ENCODE data around the gene NRL.

NRL gene

DNA sequence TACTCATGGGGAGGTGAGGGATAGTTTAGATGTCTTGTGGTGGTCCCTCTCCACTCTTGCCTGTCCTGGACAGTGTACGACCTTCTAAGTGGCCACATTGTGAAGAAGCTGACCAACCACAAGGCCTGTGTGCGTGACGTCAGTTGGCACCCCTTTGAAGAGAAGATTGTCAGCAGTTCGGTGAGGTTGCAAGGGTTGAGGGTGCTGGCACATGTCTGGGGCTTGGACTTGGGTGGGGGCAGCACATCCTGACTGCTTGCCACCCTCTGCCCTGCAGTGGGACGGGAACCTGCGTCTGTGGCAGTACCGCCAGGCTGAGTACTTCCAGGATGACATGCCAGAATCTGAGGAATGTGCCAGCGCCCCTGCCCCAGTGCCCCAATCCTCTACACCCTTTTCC lies 8.1 kb upstream of the NRL start:
- no peak overlapping the region for H3K27ac ChIP-seq
- TF ChIP-seq ZFX (IDR thresholded peaks at IDR 0.05), result no peak
- TF ChIP-seq, protein P1, sequence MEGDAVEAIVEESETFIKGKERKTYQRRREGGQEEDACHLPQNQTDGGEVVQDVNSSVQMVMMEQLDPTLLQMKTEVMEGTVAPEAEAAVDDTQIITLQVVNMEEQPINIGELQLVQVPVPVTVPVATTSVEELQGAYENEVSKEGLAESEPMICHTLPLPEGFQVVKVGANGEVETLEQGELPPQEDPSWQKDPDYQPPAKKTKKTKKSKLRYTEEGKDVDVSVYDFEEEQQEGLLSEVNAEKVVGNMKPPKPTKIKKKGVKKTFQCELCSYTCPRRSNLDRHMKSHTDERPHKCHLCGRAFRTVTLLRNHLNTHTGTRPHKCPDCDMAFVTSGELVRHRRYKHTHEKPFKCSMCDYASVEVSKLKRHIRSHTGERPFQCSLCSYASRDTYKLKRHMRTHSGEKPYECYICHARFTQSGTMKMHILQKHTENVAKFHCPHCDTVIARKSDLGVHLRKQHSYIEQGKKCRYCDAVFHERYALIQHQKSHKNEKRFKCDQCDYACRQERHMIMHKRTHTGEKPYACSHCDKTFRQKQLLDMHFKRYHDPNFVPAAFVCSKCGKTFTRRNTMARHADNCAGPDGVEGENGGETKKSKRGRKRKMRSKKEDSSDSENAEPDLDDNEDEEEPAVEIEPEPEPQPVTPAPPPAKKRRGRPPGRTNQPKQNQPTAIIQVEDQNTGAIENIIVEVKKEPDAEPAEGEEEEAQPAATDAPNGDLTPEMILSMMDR (conservative IDR thresholded peaks at IDR 0.05), result no peak

DNA sequence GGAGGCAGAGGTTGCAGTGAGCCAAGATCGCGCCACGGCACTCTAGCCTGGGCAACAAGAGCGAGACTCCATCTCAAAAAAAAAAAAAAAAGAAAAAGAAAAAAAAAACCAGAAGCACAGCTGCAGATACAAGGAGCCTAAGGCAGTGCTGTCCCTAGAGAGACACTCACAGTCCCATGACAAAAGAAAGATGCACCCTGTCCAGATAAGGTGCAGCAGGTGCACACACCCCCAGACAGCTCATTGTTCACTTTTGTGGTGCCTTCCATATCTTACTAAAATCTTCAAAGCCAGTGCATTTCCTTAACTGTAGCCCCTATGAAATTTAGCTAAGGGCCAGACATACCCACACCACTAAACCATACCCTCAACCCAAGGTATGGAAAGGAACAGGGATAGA lies 7.7 kb upstream of the NRL start:
- no peak overlapping the region for H3K27ac ChIP-seq
- TF ChIP-seq ZFX (IDR thresholded peaks at IDR 0.05), result no peak
- TF ChIP-seq, protein P1 (conservative IDR thresholded peaks at IDR 0.05), result no peak

DNA sequence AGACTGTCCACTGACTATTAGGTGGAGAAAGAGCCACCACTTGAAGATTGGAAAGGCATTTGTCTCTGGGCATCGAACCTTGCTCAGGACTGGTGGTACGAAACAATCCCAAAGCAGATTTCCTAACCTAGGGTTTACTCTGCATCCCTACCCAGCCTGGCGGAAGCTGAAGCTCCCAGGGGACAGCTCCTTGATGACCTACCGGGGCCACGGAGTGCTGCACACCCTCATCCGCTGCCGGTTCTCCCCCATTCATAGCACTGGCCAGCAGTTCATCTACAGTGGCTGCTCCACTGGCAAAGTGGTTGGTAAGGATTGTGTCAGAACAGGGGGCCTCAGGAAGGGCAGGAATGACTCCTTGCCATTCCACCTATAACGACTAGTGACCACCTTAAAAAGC lies 6.5 kb upstream of the NRL start:
- no peak overlapping the region for H3K27ac ChIP-seq
- no peak for TF ChIP-seq ZFX (IDR thresholded peaks at IDR 0.05)
- TF ChIP-seq, protein P1 (conservative IDR thresholded peaks at IDR 0.05), result no peak

DNA sequence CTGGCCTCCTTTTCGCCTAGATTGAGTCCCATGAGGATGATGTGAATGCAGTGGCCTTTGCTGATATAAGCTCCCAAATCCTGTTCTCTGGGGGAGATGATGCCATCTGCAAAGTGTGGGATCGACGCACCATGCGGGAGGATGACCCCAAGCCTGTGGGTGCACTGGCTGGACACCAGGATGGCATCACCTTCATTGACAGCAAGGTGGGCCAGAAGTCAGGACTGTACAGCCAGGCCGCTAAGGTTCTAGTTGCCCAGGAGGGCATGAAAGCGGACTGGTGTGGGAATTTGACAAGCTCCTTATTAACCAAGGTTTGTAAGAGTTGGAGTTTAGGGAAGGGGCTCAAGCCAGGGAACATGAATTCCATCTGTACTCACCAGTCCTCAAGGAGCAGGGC lies 4.9 kb upstream of the NRL start:
- H3K27ac ChIP-seq, result no peak overlapping the region
- TF ChIP-seq, protein P1 (conservative IDR thresholded peaks at IDR 0.05), result no peak
- no peak for TF ChIP-seq ZFX (IDR thresholded peaks at IDR 0.05)

DNA sequence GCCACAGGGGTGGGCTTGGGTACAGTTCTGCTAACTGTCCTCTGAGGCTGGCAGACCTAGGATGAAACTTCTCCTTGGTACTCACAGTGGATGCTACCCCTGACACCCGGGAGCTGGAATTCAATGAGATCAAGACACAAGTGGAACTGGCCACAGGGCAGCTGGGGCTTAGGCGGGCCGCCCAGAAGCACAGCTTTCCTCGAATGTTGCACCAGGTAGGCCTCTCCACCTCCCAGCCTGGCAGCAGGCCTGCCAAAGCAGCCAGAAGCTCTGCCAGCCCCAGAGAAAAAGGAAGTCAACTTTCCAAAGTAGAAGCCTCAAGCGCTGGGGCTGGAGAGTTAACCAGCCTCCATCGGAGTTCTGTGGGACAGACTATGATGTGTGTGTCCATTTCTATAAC lies 2.4 kb upstream of the NRL start:
- TF ChIP-seq, protein P1 (conservative IDR thresholded peaks at IDR 0.05), result no peak
- TF ChIP-seq ZFX (IDR thresholded peaks at IDR 0.05), result no peak
- H3K27ac ChIP-seq, result no peak overlapping the region

DNA sequence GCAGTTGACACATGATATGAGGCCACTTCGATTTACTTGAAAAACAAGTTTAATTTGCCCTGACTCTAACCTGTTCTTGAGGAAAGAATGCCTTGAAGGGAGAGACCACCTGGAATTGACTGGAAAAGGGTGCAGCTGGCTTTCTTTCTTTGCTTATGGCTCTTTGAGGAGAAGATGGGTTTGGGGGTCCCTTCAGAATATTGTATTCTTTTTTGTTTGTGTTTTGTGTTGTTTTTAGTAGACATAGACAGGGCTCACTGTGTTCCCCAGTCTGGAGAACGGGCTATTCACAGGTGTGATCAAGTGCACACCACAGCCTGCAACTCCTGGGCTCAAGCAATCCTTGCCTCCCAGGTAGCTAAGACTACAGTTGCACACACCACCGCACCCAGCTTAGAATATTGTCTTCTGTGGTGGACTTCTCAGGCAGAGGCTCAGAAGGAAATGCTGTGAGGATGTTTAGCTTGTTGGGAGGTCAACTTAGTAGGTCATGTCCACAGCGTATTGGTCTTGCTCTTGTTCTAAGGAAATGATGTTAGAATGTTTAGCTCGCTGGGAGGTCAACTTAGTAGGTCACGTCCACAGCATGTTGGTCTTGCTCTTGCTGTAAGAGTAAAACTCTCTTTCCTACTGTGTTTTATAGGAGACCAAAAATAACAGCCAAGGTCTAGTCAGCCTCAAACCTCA lies 1.5 kb upstream of the NRL start:
- no peak for TF ChIP-seq ZFX (IDR thresholded peaks at IDR 0.05)
- TF ChIP-seq, protein P1 (conservative IDR thresholded peaks at IDR 0.05), result no peak
- H3K27ac ChIP-seq, result peak overlapping the region; percentile 97; the same call in 1 of the 2 replicates

DNA sequence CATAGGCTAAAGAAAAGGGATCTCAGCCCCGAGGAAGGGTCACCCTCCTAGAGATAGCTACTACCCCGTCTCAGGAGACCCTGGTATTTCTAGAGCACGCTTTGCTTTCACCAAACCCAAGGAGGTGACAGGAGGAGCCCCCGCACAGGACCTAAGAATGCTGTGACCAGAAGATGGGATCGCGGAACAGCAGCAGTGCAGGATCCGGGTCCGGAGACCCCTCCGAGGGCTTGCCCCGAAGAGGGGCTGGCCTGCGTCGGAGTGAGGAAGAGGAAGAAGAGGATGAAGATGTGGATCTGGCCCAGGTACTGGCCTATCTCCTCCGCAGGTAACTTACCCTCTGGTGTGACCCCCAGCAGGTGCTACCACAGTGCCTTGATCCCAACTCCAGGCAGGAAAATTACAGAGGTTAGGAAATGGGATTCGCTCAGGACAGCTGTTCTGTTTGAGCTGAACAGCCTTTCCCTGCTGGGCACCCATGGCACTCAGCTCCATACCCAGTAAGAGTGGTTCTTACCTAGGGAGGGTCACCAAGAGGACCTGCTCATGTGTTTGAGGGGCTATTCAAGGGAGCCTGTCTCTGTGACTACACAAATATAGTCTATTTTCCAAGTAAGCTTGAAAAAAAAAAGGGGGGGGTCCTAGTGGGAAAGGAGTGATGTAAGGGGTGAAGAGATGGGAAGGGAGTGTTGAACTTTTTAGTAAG lies 826 bp upstream of the NRL start:
- TF ChIP-seq, protein P1 (conservative IDR thresholded peaks at IDR 0.05), result no peak
- H3K27ac ChIP-seq, result peak overlapping the region; percentile 97
